A673 (cell line): Measurements from ENCODE around the gene PLOD3.

ENCODE experiments used
- EZH2 ChIP-seq: fragments of 200-600 bp; sonication (generic); IDR thresholded peaks from 2 replicates; pipeline ENCODE4 v1.6.1; 2017; ENCODE audit warnings: borderline replicate concordance, low read depth, mild to moderate bottlenecking, mixed read lengths, antibody characterized with exemption, low read length; ENCODE audit not compliant: poor library complexity, severe bottlenecking
- TF ChIP-seq, protein P1 (sequence below): fragments of 300-800, 200-600 bp; sonication (generic); conservative IDR thresholded peaks from 2 replicates; pipeline ENCODE4 v1.5.1; 2017; ENCODE audit warnings: low read depth, mild to moderate bottlenecking, antibody characterized with exemption, low read length, moderate library complexity, mixed read lengths

DNA sequence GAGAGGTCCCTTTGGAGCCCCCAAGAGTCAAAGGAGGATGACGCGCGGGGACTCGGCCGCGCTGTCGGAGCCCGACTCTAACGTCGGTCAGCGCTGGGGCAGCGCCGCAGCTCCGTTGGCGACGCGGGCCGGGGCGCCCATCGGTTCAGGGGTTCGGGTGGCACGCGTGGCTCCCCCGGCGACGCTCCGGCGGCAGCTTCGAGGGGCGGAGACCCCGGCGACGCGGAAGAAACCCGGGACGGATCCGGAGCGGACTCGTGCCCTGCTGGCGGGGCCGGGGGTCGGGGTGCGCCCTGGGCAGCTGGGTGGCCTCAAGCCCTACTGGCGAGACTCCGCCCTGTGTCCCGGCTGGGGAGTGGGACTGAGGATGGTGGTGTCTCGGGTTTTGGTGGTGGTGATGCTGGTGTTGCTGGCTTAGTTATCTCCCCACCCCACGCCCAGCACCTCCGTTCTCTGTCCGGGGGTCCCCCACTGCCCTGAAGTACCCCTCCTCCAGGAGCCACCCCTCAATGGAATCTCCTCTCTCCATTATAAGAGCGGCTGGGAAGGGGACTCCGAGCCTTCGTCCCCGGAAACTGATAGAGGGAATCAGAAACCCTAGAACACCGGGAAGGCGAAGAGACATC is 37.1 kb downstream of the PLOD3 start, which contains the start of gene NAT16:
- TF ChIP-seq EZH2 = peak; percentile 86
- TF ChIP-seq, protein P1, sequence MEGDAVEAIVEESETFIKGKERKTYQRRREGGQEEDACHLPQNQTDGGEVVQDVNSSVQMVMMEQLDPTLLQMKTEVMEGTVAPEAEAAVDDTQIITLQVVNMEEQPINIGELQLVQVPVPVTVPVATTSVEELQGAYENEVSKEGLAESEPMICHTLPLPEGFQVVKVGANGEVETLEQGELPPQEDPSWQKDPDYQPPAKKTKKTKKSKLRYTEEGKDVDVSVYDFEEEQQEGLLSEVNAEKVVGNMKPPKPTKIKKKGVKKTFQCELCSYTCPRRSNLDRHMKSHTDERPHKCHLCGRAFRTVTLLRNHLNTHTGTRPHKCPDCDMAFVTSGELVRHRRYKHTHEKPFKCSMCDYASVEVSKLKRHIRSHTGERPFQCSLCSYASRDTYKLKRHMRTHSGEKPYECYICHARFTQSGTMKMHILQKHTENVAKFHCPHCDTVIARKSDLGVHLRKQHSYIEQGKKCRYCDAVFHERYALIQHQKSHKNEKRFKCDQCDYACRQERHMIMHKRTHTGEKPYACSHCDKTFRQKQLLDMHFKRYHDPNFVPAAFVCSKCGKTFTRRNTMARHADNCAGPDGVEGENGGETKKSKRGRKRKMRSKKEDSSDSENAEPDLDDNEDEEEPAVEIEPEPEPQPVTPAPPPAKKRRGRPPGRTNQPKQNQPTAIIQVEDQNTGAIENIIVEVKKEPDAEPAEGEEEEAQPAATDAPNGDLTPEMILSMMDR = no peak
